HG03521 (cell line): ENCODE data around the gene FRMD4B.
A peak's percentile ranks its signal among the peaks of the same experiment; 100 is the strongest.

Experiments used
- ATAC-seq: cut with Tn5 transposase; IDR thresholded peaks from one replicate; pipeline ENCODE4 v1.9.1; 2021; ENCODE audit warnings: mild to moderate bottlenecking, moderate library complexity; ENCODE audit not compliant: unreplicated experiment

Gene FRMD4B

GRCh38 chr3:69142090-69142489 lies 243.8 kb downstream of the FRMD4B start:
- no peak for ATAC-seq

- no peak for ATAC-seq
These were observed 244.6 kb downstream of the FRMD4B start for GRCh38 chr3:69141313-69141712.

GRCh38 chr3:69137412-69137811 lies 248.5 kb downstream of the FRMD4B start:
- no peak for ATAC-seq

- no peak for ATAC-seq
These were observed 248.9 kb downstream of the FRMD4B start for GRCh38 chr3:69137005-69137404.

- peak; percentile 97 for ATAC-seq
These were observed 255.2 kb downstream of the FRMD4B start for GRCh38 chr3:69130689-69131088.

GRCh38 chr3:69129531-69129930 lies 256.4 kb downstream of the FRMD4B start:
- no peak for ATAC-seq

GRCh38 chr3:69128509-69128908 lies 257.4 kb downstream of the FRMD4B start:
- ATAC-seq: no peak

- no peak for ATAC-seq
These were observed 258.9 kb downstream of the FRMD4B start for GRCh38 chr3:69126999-69127398.

GRCh38 chr3:69126216-69126615 lies 259.7 kb downstream of the FRMD4B start:
- ATAC-seq: no peak

- no peak for ATAC-seq
These were observed 263.5 kb downstream of the FRMD4B start, which contains the start of gene LMOD3 for GRCh38 chr3:69122403-69122802. LMOD3 (minus strand) TSS chr3:69122595; CDS start chr3:69122386, 209 bp downstream.

GRCh38 chr3:69121950-69122349 lies 263.9 kb downstream of the FRMD4B start:
- ATAC-seq: no peak

GRCh38 chr3:69121513-69121912 lies 264.4 kb downstream of the FRMD4B start:
- ATAC-seq: no peak

- peak; percentile 73 for ATAC-seq
These were observed 264.9 kb downstream of the FRMD4B start for GRCh38 chr3:69120879-69121464.
